HUES48 (cell line): ENCODE measurements around the gene RBM20.

ENCODE experiments used
- H3K27ac ChIP-seq: one replicate; pipeline ENCODE4 v1.7.0; 2013; ENCODE audit warnings: low read depth, low read length, inconsistent platforms
- H3K27me3 ChIP-seq: 2 replicates; pipeline ENCODE4 v1.6.1; 2013; ENCODE audit warnings: mild to moderate bottlenecking, low read length; ENCODE audit not compliant: control insufficient read depth, insufficient read depth
- H3K36me3 ChIP-seq: 2 replicates; pipeline ENCODE4 v1.6.1; 2013; ENCODE audit warnings: low read length; ENCODE audit not compliant: control insufficient read depth, insufficient read depth
- H3K4me1 ChIP-seq: 2 replicates; pipeline ENCODE4 v1.6.1; 2013; ENCODE audit warnings: mild to moderate bottlenecking, low read length; ENCODE audit not compliant: control insufficient read depth, insufficient read depth
- H3K4me3 ChIP-seq: 2 replicates; pipeline ENCODE4 v1.5.1; 2013; ENCODE audit warnings: mild to moderate bottlenecking, low read depth, low read length
- H3K9ac ChIP-seq: 2 replicates; pipeline ENCODE4 v1.6.1; 2013; ENCODE audit warnings: mild to moderate bottlenecking, low read depth, low read length, moderate library complexity
- H3K9me3 ChIP-seq: 2 replicates; pipeline ENCODE4 v1.6.1; 2013; ENCODE audit warnings: low read length; ENCODE audit not compliant: control insufficient read depth, insufficient read depth

The RBM20 gene

GRCh38 chr10:110780704-110781103, 136.6 kb downstream of the RBM20 start:
- Histone ChIP-seq H3K4me1 (no peaks in the 10 kb centered on the region), H3K36me3 (no peaks in the 10 kb centered on the region), H3K4me3 (no peak overlapping the region), H3K27ac (no peak overlapping the region), H3K9me3 (no peaks in the 10 kb centered on the region), H3K9ac (no peak overlapping the region), H3K27me3 (no peaks in the 10 kb centered on the region)

- H3K27me3 ChIP-seq, result no peaks in the 10 kb centered on the region
- no peak overlapping the region for H3K27ac ChIP-seq
- H3K36me3 ChIP-seq, result no peaks in the 10 kb centered on the region
- H3K4me1 ChIP-seq, result peaks cover 2% of the 10 kb centered on the region; the same call in 1 of the 2 replicates
- H3K4me3 ChIP-seq, result no peak overlapping the region
- H3K9me3 ChIP-seq, result no peaks in the 10 kb centered on the region
- H3K9ac ChIP-seq, result no peak overlapping the region
These were observed 137.0 kb downstream of the RBM20 start for GRCh38 chr10:110781139-110781538.

GRCh38 chr10:110782616-110783015, 138.5 kb downstream of the RBM20 start:
- Histone ChIP-seq H3K36me3 (no peaks in the 10 kb centered on the region), H3K27ac (no peak overlapping the region), H3K4me1 (peaks cover 6% of the 10 kb centered on the region; the same call in 1 of the 2 replicates), H3K27me3 (no peaks in the 10 kb centered on the region), H3K9me3 (no peaks in the 10 kb centered on the region), H3K9ac (no peak overlapping the region), H3K4me3 (no peak overlapping the region)

GRCh38 chr10:110783509-110784107, 139.5 kb downstream of the RBM20 start:
- H3K4me3 ChIP-seq, result no peak overlapping the region
- no peak overlapping the region for H3K27ac ChIP-seq
- H3K27me3 ChIP-seq, result no peaks in the 10 kb centered on the region
- H3K9ac ChIP-seq, result no peak overlapping the region
- no peaks in the 10 kb centered on the region for H3K36me3 ChIP-seq
- no peaks in the 10 kb centered on the region for H3K9me3 ChIP-seq
- peaks cover 6% of the 10 kb centered on the region; the same call in 1 of the 2 replicates for H3K4me1 ChIP-seq

GRCh38 chr10:110784198-110784597, 140.1 kb downstream of the RBM20 start:
- no peak overlapping the region for H3K4me3 ChIP-seq
- no peak overlapping the region for H3K9ac ChIP-seq
- H3K9me3 ChIP-seq, result no peaks in the 10 kb centered on the region
- no peak overlapping the region for H3K27ac ChIP-seq
- H3K36me3 ChIP-seq, result no peaks in the 10 kb centered on the region
- H3K4me1 ChIP-seq, result peaks cover 6% of the 10 kb centered on the region; the same call in 1 of the 2 replicates
- no peaks in the 10 kb centered on the region for H3K27me3 ChIP-seq

GRCh38 chr10:110786172-110786571, 142.0 kb downstream of the RBM20 start:
- no peaks in the 10 kb centered on the region for H3K9me3 ChIP-seq
- peaks cover 6% of the 10 kb centered on the region; the same call in 1 of the 2 replicates for H3K4me1 ChIP-seq
- no peak overlapping the region for H3K9ac ChIP-seq
- H3K27ac ChIP-seq, result no peak overlapping the region
- H3K4me3 ChIP-seq, result no peak overlapping the region
- no peaks in the 10 kb centered on the region for H3K27me3 ChIP-seq
- H3K36me3 ChIP-seq, result no peaks in the 10 kb centered on the region

GRCh38 chr10:110788620-110789385, 144.7 kb downstream of the RBM20 start:
- Histone ChIP-seq H3K4me3 (no peak overlapping the region), H3K36me3 (no peaks in the 10 kb centered on the region), H3K4me1 (peaks cover 6% of the 10 kb centered on the region; the same call in 1 of the 2 replicates), H3K27ac (no peak overlapping the region), H3K27me3 (no peaks in the 10 kb centered on the region), H3K9ac (no peak overlapping the region), H3K9me3 (no peaks in the 10 kb centered on the region)

GRCh38 chr10:110789604-110790433, 145.7 kb downstream of the RBM20 start:
- no peaks in the 10 kb centered on the region for H3K36me3 ChIP-seq
- no peaks in the 10 kb centered on the region for H3K9me3 ChIP-seq
- H3K9ac ChIP-seq, result no peak overlapping the region
- no peaks in the 10 kb centered on the region for H3K27me3 ChIP-seq
- H3K4me1 ChIP-seq, result peaks cover 6% of the 10 kb centered on the region; the same call in 1 of the 2 replicates
- no peak overlapping the region for H3K27ac ChIP-seq
- H3K4me3 ChIP-seq, result no peak overlapping the region

GRCh38 chr10:110790913-110791506, 146.9 kb downstream of the RBM20 start:
- Histone ChIP-seq H3K9ac (no peak overlapping the region), H3K4me3 (no peak overlapping the region), H3K9me3 (no peaks in the 10 kb centered on the region), H3K27ac (no peak overlapping the region), H3K36me3 (no peaks in the 10 kb centered on the region), H3K27me3 (no peaks in the 10 kb centered on the region), H3K4me1 (peaks cover 5% of the 10 kb centered on the region; the same call in 1 of the 2 replicates)

- Histone ChIP-seq H3K4me1 (no peaks in the 10 kb centered on the region), H3K9ac (no peak overlapping the region), H3K36me3 (no peaks in the 10 kb centered on the region), H3K27ac (no peak overlapping the region), H3K27me3 (no peaks in the 10 kb centered on the region), H3K9me3 (no peaks in the 10 kb centered on the region), H3K4me3 (no peak overlapping the region)
These were observed 147.5 kb downstream of the RBM20 start for GRCh38 chr10:110791541-110792073.
